ENCODE measurements around the gene ALKBH5. TPM values are rescaled to one million over a fixed set of nuclear protein-coding genes. Genes with fewer than 3 reads are reported as not detected.

The ALKBH5 gene
- total and polyA plus RNA-seq, 2 experiments from 2014 or later = 32.2 to 117 TPM

DNA sequence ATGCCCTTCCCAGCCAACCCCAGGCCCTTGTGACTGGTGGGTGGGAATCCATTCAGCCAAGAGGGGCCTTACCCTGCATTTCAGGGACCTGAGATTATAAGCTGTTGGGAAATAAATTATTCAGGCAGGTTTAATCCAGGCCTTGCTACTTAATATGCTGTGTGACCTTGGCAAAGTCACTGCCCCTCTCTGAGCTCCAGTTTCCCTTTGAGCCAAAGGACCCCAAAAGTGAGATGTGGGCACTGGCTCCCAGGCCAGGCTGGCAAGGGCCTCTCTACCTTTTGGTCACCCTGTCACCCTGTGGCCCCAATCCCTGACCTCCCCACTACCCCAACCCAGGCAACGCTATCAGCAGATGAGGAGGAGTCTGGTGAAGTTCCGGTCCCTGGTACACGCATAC lies 41.2 kb upstream of the ALKBH5 start:
- no peak overlapping the region for H3K4me3 ChIP-seq
- no peaks in the 10 kb centered on the region for H4K20me1 ChIP-seq (replicated peaks; ENCODE audit: insufficient read depth)
- TF ChIP-seq ZNF331 (CRISPR knock-in tag; IDR thresholded peaks at IDR 0.05; ENCODE audit: low read depth) = no peak
- no peak for TF ChIP-seq STAT1 (IDR thresholded peaks at IDR 0.05; ENCODE audit: unreplicated experiment)
- TF ChIP-seq NANOG (IDR thresholded peaks at IDR 0.05; ENCODE audit: borderline replicate concordance) = no peak
- no peak for TF ChIP-seq EZH2phosphoT487 (IDR thresholded peaks at IDR 0.05; ENCODE audit: unreplicated experiment)
- TF ChIP-seq ZNF114 (CRISPR knock-in tag; IDR thresholded peaks at IDR 0.05) = no peak
- TF ChIP-seq JUNB (IDR thresholded peaks at IDR 0.05; ENCODE audit: unreplicated experiment) = no peak
- TF ChIP-seq, protein P1, sequence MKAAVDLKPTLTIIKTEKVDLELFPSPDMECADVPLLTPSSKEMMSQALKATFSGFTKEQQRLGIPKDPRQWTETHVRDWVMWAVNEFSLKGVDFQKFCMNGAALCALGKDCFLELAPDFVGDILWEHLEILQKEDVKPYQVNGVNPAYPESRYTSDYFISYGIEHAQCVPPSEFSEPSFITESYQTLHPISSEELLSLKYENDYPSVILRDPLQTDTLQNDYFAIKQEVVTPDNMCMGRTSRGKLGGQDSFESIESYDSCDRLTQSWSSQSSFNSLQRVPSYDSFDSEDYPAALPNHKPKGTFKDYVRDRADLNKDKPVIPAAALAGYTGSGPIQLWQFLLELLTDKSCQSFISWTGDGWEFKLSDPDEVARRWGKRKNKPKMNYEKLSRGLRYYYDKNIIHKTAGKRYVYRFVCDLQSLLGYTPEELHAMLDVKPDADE (IDR thresholded peaks at IDR 0.05) = no peak
- TF ChIP-seq, protein P2, sequence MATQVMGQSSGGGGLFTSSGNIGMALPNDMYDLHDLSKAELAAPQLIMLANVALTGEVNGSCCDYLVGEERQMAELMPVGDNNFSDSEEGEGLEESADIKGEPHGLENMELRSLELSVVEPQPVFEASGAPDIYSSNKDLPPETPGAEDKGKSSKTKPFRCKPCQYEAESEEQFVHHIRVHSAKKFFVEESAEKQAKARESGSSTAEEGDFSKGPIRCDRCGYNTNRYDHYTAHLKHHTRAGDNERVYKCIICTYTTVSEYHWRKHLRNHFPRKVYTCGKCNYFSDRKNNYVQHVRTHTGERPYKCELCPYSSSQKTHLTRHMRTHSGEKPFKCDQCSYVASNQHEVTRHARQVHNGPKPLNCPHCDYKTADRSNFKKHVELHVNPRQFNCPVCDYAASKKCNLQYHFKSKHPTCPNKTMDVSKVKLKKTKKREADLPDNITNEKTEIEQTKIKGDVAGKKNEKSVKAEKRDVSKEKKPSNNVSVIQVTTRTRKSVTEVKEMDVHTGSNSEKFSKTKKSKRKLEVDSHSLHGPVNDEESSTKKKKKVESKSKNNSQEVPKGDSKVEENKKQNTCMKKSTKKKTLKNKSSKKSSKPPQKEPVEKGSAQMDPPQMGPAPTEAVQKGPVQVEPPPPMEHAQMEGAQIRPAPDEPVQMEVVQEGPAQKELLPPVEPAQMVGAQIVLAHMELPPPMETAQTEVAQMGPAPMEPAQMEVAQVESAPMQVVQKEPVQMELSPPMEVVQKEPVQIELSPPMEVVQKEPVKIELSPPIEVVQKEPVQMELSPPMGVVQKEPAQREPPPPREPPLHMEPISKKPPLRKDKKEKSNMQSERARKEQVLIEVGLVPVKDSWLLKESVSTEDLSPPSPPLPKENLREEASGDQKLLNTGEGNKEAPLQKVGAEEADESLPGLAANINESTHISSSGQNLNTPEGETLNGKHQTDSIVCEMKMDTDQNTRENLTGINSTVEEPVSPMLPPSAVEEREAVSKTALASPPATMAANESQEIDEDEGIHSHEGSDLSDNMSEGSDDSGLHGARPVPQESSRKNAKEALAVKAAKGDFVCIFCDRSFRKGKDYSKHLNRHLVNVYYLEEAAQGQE (IDR thresholded peaks at IDR 0.05; ENCODE audit: unreplicated experiment) = no peak
- TF ChIP-seq, protein P3, sequence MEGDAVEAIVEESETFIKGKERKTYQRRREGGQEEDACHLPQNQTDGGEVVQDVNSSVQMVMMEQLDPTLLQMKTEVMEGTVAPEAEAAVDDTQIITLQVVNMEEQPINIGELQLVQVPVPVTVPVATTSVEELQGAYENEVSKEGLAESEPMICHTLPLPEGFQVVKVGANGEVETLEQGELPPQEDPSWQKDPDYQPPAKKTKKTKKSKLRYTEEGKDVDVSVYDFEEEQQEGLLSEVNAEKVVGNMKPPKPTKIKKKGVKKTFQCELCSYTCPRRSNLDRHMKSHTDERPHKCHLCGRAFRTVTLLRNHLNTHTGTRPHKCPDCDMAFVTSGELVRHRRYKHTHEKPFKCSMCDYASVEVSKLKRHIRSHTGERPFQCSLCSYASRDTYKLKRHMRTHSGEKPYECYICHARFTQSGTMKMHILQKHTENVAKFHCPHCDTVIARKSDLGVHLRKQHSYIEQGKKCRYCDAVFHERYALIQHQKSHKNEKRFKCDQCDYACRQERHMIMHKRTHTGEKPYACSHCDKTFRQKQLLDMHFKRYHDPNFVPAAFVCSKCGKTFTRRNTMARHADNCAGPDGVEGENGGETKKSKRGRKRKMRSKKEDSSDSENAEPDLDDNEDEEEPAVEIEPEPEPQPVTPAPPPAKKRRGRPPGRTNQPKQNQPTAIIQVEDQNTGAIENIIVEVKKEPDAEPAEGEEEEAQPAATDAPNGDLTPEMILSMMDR (conservative IDR thresholded peaks at IDR 0.05; ENCODE audit: low read depth in 2 of 2) = no peak
- TF ChIP-seq EZH2 (IDR thresholded peaks at IDR 0.05; ENCODE audit: low read depth, unreplicated experiment) = no peak
- no peak for TF ChIP-seq CREB1 (CRISPR knock-in tag; IDR thresholded peaks at IDR 0.05; ENCODE audit: low read depth)
- no peak for TF ChIP-seq POLR2AphosphoS5 (IDR thresholded peaks at IDR 0.05; ENCODE audit: low read depth)
- TF ChIP-seq, protein P4, sequence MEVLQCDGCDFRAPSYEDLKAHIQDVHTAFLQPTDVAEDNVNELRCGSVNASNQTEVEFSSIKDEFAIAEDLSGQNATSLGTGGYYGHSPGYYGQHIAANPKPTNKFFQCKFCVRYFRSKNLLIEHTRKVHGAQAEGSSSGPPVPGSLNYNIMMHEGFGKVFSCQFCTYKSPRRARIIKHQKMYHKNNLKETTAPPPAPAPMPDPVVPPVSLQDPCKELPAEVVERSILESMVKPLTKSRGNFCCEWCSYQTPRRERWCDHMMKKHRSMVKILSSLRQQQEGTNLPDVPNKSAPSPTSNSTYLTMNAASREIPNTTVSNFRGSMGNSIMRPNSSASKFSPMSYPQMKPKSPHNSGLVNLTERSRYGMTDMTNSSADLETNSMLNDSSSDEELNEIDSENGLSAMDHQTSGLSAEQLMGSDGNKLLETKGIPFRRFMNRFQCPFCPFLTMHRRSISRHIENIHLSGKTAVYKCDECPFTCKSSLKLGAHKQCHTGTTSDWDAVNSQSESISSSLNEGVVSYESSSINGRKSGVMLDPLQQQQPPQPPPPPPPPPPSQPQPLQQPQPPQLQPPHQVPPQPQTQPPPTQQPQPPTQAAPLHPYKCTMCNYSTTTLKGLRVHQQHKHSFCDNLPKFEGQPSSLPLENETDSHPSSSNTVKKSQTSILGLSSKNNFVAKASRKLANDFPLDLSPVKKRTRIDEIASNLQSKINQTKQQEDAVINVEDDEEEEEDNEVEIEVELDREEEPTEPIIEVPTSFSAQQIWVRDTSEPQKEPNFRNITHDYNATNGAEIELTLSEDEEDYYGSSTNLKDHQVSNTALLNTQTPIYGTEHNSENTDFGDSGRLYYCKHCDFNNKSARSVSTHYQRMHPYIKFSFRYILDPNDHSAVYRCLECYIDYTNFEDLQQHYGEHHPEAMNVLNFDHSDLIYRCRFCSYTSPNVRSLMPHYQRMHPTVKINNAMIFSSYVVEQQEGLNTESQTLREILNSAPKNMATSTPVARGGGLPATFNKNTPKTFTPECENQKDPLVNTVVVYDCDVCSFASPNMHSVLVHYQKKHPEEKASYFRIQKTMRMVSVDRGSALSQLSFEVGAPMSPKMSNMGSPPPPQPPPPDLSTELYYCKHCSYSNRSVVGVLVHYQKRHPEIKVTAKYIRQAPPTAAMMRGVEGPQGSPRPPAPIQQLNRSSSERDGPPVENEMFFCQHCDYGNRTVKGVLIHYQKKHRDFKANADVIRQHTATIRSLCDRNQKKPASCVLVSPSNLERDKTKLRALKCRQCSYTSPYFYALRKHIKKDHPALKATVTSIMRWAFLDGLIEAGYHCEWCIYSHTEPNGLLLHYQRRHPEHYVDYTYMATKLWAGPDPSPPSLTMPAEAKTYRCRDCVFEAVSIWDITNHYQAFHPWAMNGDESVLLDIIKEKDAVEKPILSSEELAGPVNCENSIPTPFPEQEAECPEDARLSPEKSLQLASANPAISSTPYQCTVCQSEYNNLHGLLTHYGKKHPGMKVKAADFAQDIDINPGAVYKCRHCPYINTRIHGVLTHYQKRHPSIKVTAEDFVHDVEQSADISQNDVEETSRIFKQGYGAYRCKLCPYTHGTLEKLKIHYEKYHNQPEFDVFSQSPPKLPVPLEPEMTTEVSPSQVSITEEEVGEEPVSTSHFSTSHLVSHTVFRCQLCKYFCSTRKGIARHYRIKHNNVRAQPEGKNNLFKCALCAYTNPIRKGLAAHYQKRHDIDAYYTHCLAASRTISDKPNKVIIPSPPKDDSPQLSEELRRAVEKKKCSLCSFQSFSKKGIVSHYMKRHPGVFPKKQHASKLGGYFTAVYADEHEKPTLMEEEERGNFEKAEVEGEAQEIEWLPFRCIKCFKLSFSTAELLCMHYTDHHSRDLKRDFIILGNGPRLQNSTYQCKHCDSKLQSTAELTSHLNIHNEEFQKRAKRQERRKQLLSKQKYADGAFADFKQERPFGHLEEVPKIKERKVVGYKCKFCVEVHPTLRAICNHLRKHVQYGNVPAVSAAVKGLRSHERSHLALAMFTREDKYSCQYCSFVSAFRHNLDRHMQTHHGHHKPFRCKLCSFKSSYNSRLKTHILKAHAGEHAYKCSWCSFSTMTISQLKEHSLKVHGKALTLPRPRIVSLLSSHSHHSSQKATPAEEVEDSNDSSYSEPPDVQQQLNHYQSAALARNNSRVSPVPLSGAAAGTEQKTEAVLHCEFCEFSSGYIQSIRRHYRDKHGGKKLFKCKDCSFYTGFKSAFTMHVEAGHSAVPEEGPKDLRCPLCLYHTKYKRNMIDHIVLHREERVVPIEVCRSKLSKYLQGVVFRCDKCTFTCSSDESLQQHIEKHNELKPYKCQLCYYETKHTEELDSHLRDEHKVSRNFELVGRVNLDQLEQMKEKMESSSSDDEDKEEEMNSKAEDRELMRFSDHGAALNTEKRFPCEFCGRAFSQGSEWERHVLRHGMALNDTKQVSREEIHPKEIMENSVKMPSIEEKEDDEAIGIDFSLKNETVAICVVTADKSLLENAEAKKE (CRISPR knock-in tag; IDR thresholded peaks at IDR 0.05) = no peak
- no peak overlapping the region for H3K4me2 ChIP-seq
- Mint-ChIP-seq H3K9me3 (no peaks in the 10 kb centered on the region), H3K36me3 (ENCODE audit: low read depth) (no peaks in the 10 kb centered on the region), H3K4me1 (peaks cover 12% of the 10 kb centered on the region), H3K27me3 (ENCODE audit: insufficient read depth, low read depth, poor library complexity) (peaks cover 16% of the 10 kb centered on the region), H3K27ac (no peak overlapping the region), H3K4me3 (no peak overlapping the region)
- H3K27me3 ChIP-seq (ENCODE audit: insufficient read depth) = no peaks in the 10 kb centered on the region
- DNase-seq (ENCODE audit: low spot score) = no peak
- H3K27ac ChIP-seq (ENCODE audit: low read depth) = no peak overlapping the region
- no peaks in the 10 kb centered on the region for H3K79me2 ChIP-seq (replicated peaks; ENCODE audit: insufficient read depth)
- no peak overlapping the region for H2AFZ ChIP-seq
- no peaks in the 10 kb centered on the region for H3K36me3 ChIP-seq (ENCODE audit: insufficient read depth)
- H3K9me2 ChIP-seq (ENCODE audit: insufficient read depth) = no peaks in the 10 kb centered on the region
- no peaks in the 10 kb centered on the region for H3F3A ChIP-seq (replicated peaks; ENCODE audit: low read depth)
- ATAC-seq = no peak
- no peaks in the 10 kb centered on the region for H3K4me1 ChIP-seq (ENCODE audit: insufficient read depth)

Data from GM23338 (cell line).